HG03108 (cell line): ENCODE results near the gene TMEM91.
"Not testable (repeated sequence)": the region's sequence is repeated elsewhere in the genome, so short reads cannot be mapped to it uniquely, and the experiment has no call there.

Source experiments
- ATAC-seq: cut with Tn5 transposase; IDR thresholded peaks from one replicate; pipeline ENCODE4 v1.9.1; 2021; ENCODE audit warnings: moderate library complexity; ENCODE audit not compliant: unreplicated experiment

Gene TMEM91

GRCh38 chr19:41352609-41353465, 23.5 kb upstream of the TMEM91 start:
- no peak for ATAC-seq

- peak; percentile 25 for ATAC-seq
These were observed 22.6 kb upstream of the TMEM91 start, which contains the start of gene TGFB1 for GRCh38 chr19:41353466-41354342. TSS of gene TGFB1 (minus strand) at chr19:41353922. CDS start at chr19:41353044, 878 bp downstream.

GRCh38 chr19:41354343-41354953, 21.9 kb upstream of the TMEM91 start:
- no peak for ATAC-seq

- ATAC-seq, result no peak
These were observed 21.3 kb upstream of the TMEM91 start for GRCh38 chr19:41355035-41355434.

- ATAC-seq, result no peak
These were observed 20.5 kb upstream of the TMEM91 start for GRCh38 chr19:41355802-41356201.

- no peak for ATAC-seq
These were observed 19.2 kb upstream of the TMEM91 start for GRCh38 chr19:41356984-41357739.

- ATAC-seq, result no peak
These were observed 18.6 kb upstream of the TMEM91 start for GRCh38 chr19:41357746-41358145.

GRCh38 chr19:41359741-41360140, 16.6 kb upstream of the TMEM91 start:
- no peak for ATAC-seq

GRCh38 chr19:41362143-41362847, 14.0 kb upstream of the TMEM91 start:
- no peak for ATAC-seq

GRCh38 chr19:41363371-41363752, 13.0 kb upstream of the TMEM91 start:
- no peak for ATAC-seq

- peak; percentile 80 for ATAC-seq
These were observed 12.4 kb upstream of the TMEM91 start, which contains the start of gene B9D2 for GRCh38 chr19:41363753-41364523. TSS of gene B9D2 (minus strand) at chr19:41364149. CDS start at chr19:41363519, 630 bp downstream.

- ATAC-seq, result peak; percentile 1
These were observed 11.6 kb upstream of the TMEM91 start for GRCh38 chr19:41364524-41365391.

GRCh38 chr19:41366089-41366488, 10.2 kb upstream of the TMEM91 start:
- ATAC-seq, result no peak

- no peak for ATAC-seq
These were observed 8.5 kb upstream of the TMEM91 start for GRCh38 chr19:41367848-41368301.

- no peak for ATAC-seq
These were observed 6.6 kb upstream of the TMEM91 start for GRCh38 chr19:41369769-41370168.

GRCh38 chr19:41371119-41371518, 5.2 kb upstream of the TMEM91 start:
- ATAC-seq, result not testable (repeated sequence)

- ATAC-seq, result no peak
These were observed 4.8 kb upstream of the TMEM91 start for GRCh38 chr19:41371541-41371940.

GRCh38 chr19:41372501-41372900, 3.8 kb upstream of the TMEM91 start:
- no peak for ATAC-seq
